Medulla oblongata (tissue), 1 donor: ENCODE measurements around the gene SRGAP3.

Experiments used
- DNase-seq: peaks from one replicate; pipeline ENCODE4 v3.0.0-alpha.2; 2015; ENCODE audit errors: extremely low spot score

Gene SRGAP3

GRCh38 chr3:9059489-9060400 is 189.7 kb downstream of the SRGAP3 start:
- DNase-seq = no peak

- peak; percentile 71 for DNase-seq
These were observed 192.9 kb downstream of the SRGAP3 start for GRCh38 chr3:9056581-9056980.

- no peak for DNase-seq
These were observed 201.7 kb downstream of the SRGAP3 start for GRCh38 chr3:9047452-9048346.

- DNase-seq = peak; percentile 76
These were observed 204.1 kb downstream of the SRGAP3 start for GRCh38 chr3:9045371-9045770.

- DNase-seq = no peak
These were observed 206.4 kb downstream of the SRGAP3 start for GRCh38 chr3:9043063-9043462.

- DNase-seq = no peak
These were observed 207.8 kb downstream of the SRGAP3 start for GRCh38 chr3:9041626-9042025.

GRCh38 chr3:9040996-9041395 is 208.4 kb downstream of the SRGAP3 start:
- DNase-seq = no peak

GRCh38 chr3:9037144-9037711 is 212.2 kb downstream of the SRGAP3 start:
- peak; percentile 60 for DNase-seq

GRCh38 chr3:9036404-9037131 is 212.9 kb downstream of the SRGAP3 start:
- no peak for DNase-seq

- DNase-seq = no peak
These were observed 213.5 kb downstream of the SRGAP3 start for GRCh38 chr3:9035961-9036360.

GRCh38 chr3:9035473-9035872 is 214.0 kb downstream of the SRGAP3 start:
- no peak for DNase-seq

GRCh38 chr3:9033867-9034266 is 215.6 kb downstream of the SRGAP3 start:
- no peak for DNase-seq

- no peak for DNase-seq
These were observed 217.1 kb downstream of the SRGAP3 start for GRCh38 chr3:9032231-9032777.

GRCh38 chr3:9030034-9030433 is 219.4 kb downstream of the SRGAP3 start:
- DNase-seq = no peak

- DNase-seq = peak; percentile 95
These were observed 221.3 kb downstream of the SRGAP3 start for GRCh38 chr3:9028134-9028533.

- DNase-seq = no peak
These were observed 223.0 kb downstream of the SRGAP3 start for GRCh38 chr3:9026320-9027045.

- DNase-seq = no peak
These were observed 225.1 kb downstream of the SRGAP3 start for GRCh38 chr3:9024341-9024740.

- no peak for DNase-seq
These were observed 226.2 kb downstream of the SRGAP3 start for GRCh38 chr3:9023226-9023590.

- no peak for DNase-seq
These were observed 226.9 kb downstream of the SRGAP3 start for GRCh38 chr3:9022305-9023225.
